HCT116 (cell line): ENCODE measurements around the gene CNTNAP5. TPM values are rescaled to one million over a fixed set of nuclear protein-coding genes. Genes with fewer than 3 reads are reported as not detected.

ENCODE experiments used
- ATAC-seq: fragments of 200-7000 bp; cut with Tn5 transposase; 2 replicates; pipeline ENCODE4 v1.9.1; 2020; ENCODE audit warnings: mild to moderate bottlenecking, moderate library complexity
- BruUV-seq: library from RNA; stranded (reverse); fragments of 400-500 nt; replicated peaks from 2 replicates; lab custom pipeline; 2021; lab: Mats Ljungman, UMichigan
- CTCF ChIA-PET: fragments of 300-600 bp; sonication (Branson Sonifier 250); formaldehyde crosslinking; loops from one replicate; lab custom pipeline; 2021; ENCODE audit warnings: antibody characterized with exemption; lab: Charles Lee
- POLR2A ChIA-PET: fragments of 300-600, 350-600 bp; sonication (Branson Sonifier 250); formaldehyde crosslinking; loops from one replicate; lab custom pipeline; 2021; ENCODE audit warnings: antibody characterized with exemption; lab: Charles Lee
- RAD21 ChIA-PET, 2 experiments: fragments of 300-600 bp; sonication (Branson Sonifier 250); formaldehyde crosslinking; loops; one replicate each; lab custom pipeline; 2023; ENCODE audit warnings: low total read pairs in 2 of 2; ENCODE audit not compliant: uncharacterized antibody in 2 of 2, unreplicated experiment in 2 of 2, low non-redundant PET in 1 of 2; lab: Charles Lee
- DNase-seq: peaks from one replicate; pipeline ENCODE4 v3.0.0-alpha.2; 2010; ENCODE audit warnings: low read depth, low spot score
- H2AFZ ChIP-seq: fragments of 200-600 bp; shearing (Covaris generic), sonication (generic); 2 replicates; pipeline ENCODE4 v1.6.1; 2017; ENCODE audit warnings: low read depth, mixed run types, mixed read lengths, antibody characterized with exemption, low read length; ENCODE audit not compliant: poor library complexity, severe bottlenecking
- H3K27ac ChIP-seq: 2 replicates; pipeline ENCODE4 v1.5.1; 2012; ENCODE audit warnings: low read depth, low read length
- H3K27me3 ChIP-seq: fragments of 200-600 bp; sonication (generic); 2 replicates; pipeline ENCODE4 v1.6.1; 2016; ENCODE audit warnings: mixed run types, low read length, mixed read lengths; ENCODE audit not compliant: insufficient read depth
- H3K36me3 ChIP-seq, 2 experiments: fragments of 200-500 bp in 1 of 2; fragments of 200-600 bp in 1 of 2; sonication (Bioruptor generic) in 1 of 2; sonication (generic) in 1 of 2; 2 replicates each; pipeline versions ENCODE4 v1.5.1 to v1.6.1; 2014 to 2016; ENCODE audit warnings: low read length in 2 of 2, inconsistent platforms in 1 of 2, mixed read lengths in 1 of 2, mixed run types in 1 of 2; ENCODE audit not compliant: insufficient read depth in 2 of 2, control insufficient read depth in 1 of 2
- H3K4me1 ChIP-seq, 2 experiments: fragments of 200-600 bp in 1 of 2; sonication (generic) in 1 of 2; 2 replicates each; pipeline versions ENCODE4 v1.5.1 to v1.6.1; 2012 to 2017; ENCODE audit warnings: low read length in 2 of 2, inconsistent platforms in 1 of 2, mild to moderate bottlenecking in 1 of 2, mixed read lengths in 1 of 2, mixed run types in 1 of 2, moderate library complexity in 1 of 2; ENCODE audit not compliant: insufficient read depth in 2 of 2, control insufficient read depth in 1 of 2
- H3K4me2 ChIP-seq: fragments of 200-600 bp; sonication (generic); 2 replicates; pipeline ENCODE4 v1.6.1; 2017; ENCODE audit warnings: mixed run types, low read length, mixed read lengths
- H3K4me3 ChIP-seq, 2 experiments: fragments of 200-600 bp in 1 of 2; sonication (generic) in 1 of 2; replicated peaks in 1 of 2; 2 replicates each; pipeline ENCODE4 v1.5.1; 2011 to 2016; ENCODE audit warnings: low read length in 2 of 2, control low read depth in 1 of 2, low read depth in 1 of 2, mild to moderate bottlenecking in 1 of 2, mixed read lengths in 1 of 2, mixed run types in 1 of 2
- H3K79me2 ChIP-seq: fragments of 200-600 bp; sonication (generic); 2 replicates; pipeline ENCODE4 v1.6.1; 2017; ENCODE audit warnings: mild to moderate bottlenecking, mixed run types, low read length, moderate library complexity, mixed read lengths; ENCODE audit not compliant: insufficient read depth
- H3K9ac ChIP-seq: fragments of 200-600 bp; sonication (generic); 2 replicates; pipeline ENCODE4 v1.6.1; 2016; ENCODE audit warnings: low read length, mixed read lengths
- H3K9me2 ChIP-seq: fragments of 200-600 bp; sonication (generic), shearing (Covaris generic); 2 replicates; pipeline ENCODE4 v1.6.1; 2017; ENCODE audit warnings: mixed run types, mild to moderate bottlenecking, moderate library complexity; ENCODE audit not compliant: insufficient read depth
- H3K9me3 ChIP-seq, 2 experiments: fragments of 200-500 bp in 1 of 2; fragments of 200-600 bp in 1 of 2; sonication (Bioruptor generic) in 1 of 2; sonication (generic) in 1 of 2; 2 replicates each; pipeline ENCODE4 v1.6.1; 2014 to 2017; ENCODE audit warnings: low read length in 2 of 2, mixed read lengths in 2 of 2, inconsistent platforms in 1 of 2, low read depth in 1 of 2, mild to moderate bottlenecking in 1 of 2, mixed run types in 1 of 2, moderate library complexity in 1 of 2; ENCODE audit not compliant: control insufficient read depth in 1 of 2, insufficient read depth in 1 of 2
- H4K20me1 ChIP-seq: fragments of 200-600 bp; sonication (generic), shearing (Covaris generic); 2 replicates; pipeline ENCODE4 v1.6.1; 2017; ENCODE audit warnings: mixed run types, mild to moderate bottlenecking, moderate library complexity; ENCODE audit not compliant: insufficient read depth
- EGR1 ChIP-seq: IDR thresholded peaks from 2 replicates; pipeline ENCODE4 v1.6.1; 2012; ENCODE audit warnings: low read depth
- JUND ChIP-seq: IDR thresholded peaks from 2 replicates; pipeline ENCODE4 v1.6.1; 2012
- SIN3A ChIP-seq: IDR thresholded peaks from 2 replicates; pipeline ENCODE4 v1.6.1; 2012; ENCODE audit warnings: low read depth
- ZBTB33 ChIP-seq: IDR thresholded peaks from 2 replicates; pipeline ENCODE4 v1.6.1; 2011; ENCODE audit warnings: mild to moderate bottlenecking, low read length, moderate library complexity; ENCODE audit not compliant: insufficient replicate concordance; ENCODE audit errors: extremely low read depth
- ZFX ChIP-seq: fragments of 450-650 bp; IDR thresholded peaks from 2 replicates; pipeline ENCODE4 v1.6.1; 2017
- intact Hi-C: fragments of 100-400 bp; cut with micrococcal nuclease; formaldehyde crosslinking; loops from 2 replicates; pipeline ENCODE4 v1.10.0; 2022
- total RNA-seq: library from RNA; stranded (reverse); gene quantifications from one replicate; pipeline ENCODE4 v1.2.1, GENCODE V29; 2021; ENCODE audit not compliant: unreplicated experiment
- TF ChIP-seq, protein P1 (sequence below): IDR thresholded peaks from 2 replicates; pipeline ENCODE4 v1.6.1; 2012

CNTNAP5 gene
- total RNA-seq, 1 experiment from 2014 or later: not detected

DNA sequence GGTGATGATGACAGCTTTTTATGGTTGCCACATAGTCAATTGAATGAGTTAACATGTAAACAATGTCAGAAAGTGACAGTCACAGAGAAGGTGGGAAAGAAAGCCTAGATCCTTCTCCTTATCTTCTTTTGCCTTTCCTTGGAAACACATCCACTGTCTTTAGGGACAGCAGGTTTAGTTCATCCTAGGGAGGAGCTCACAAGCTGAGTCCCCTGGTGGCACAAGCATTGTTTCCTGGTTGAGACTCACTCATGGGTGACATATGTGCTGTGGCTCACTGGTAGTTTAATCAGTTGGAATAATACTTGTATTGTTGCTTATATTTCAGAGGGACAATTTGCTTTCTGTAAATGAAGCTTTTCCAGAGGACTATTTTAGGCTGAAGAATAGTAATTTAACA is 598.5 kb downstream of the CNTNAP5 start:
- ChIA-PET POLR2A (no interaction called here), RAD21 (no interaction called here), CTCF (no interaction called here)
- Histone ChIP-seq H3K4me1 (no peaks in the 10 kb centered on the region), H3K9me3 (peaks cover 13 to 31% of the 10 kb centered on the region in 2 experiments; a peak in 2 of 4 replicates), H3K27me3 (no peaks in the 10 kb centered on the region), H3K4me3 (no peak overlapping the region), H3K9ac (no peak overlapping the region), H3K27ac (no peak overlapping the region), H4K20me1 (no peaks in the 10 kb centered on the region), H2AFZ (no peak overlapping the region), H3K4me2 (no peak overlapping the region), H3K79me2 (no peaks in the 10 kb centered on the region), H3K36me3 (no peaks in the 10 kb centered on the region), H3K9me2 (no peaks in the 10 kb centered on the region)
- DNase-seq (no peak), ATAC-seq (no peak)
- no peak for TF ChIP-seq EGR1
- TF ChIP-seq, protein P1, sequence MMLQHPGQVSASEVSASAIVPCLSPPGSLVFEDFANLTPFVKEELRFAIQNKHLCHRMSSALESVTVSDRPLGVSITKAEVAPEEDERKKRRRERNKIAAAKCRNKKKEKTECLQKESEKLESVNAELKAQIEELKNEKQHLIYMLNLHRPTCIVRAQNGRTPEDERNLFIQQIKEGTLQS: no peak
- intact Hi-C loops: no loop called here
- no TSS peak for BruUV-seq

DNA sequence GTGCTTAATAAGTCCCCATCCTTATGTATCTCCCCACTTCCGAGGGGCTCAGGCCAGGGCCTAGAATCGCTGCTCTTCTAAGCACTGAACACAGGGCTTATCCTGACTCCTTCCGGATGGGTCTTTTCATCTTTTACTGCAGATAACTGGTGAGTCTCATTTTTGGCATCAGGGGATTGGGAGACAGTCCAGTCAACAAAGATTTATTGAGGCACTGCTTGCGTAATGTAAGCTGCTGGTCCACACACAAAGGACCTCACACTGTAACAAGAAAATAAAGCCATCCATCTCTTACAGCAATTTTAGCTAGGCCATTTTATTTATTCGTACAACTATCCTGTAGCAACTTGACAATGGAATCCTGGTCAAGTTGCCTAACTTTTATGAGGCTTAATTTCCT is 600.5 kb downstream of the CNTNAP5 start:
- ChIA-PET RAD21 (no interaction called here), POLR2A (no interaction called here)
- Histone ChIP-seq H3K4me3 (no peak overlapping the region), H3K27ac (no peak overlapping the region), H3K4me1 (no peaks in the 10 kb centered on the region), H4K20me1 (no peaks in the 10 kb centered on the region), H3K4me2 (no peak overlapping the region), H3K9me2 (no peaks in the 10 kb centered on the region), H2AFZ (no peak overlapping the region)
- no peak for ATAC-seq
- intact Hi-C loops: no loop called here
- no peak for TF ChIP-seq SIN3A
- no peak for TF ChIP-seq ZFX
- TF ChIP-seq JUND: no peak
- TF ChIP-seq ZBTB33: no peak
- TF ChIP-seq, all 23 proteins: peak for 0
- peaks cover 21 to 27% of the 10 kb centered on the region in 2 experiments; a peak in 2 of 4 replicates for H3K9me3 ChIP-seq
- H3K9ac ChIP-seq: no peak overlapping the region
- CTCF ChIA-PET: no interaction called here
- no peaks in the 10 kb centered on the region for H3K27me3 ChIP-seq
- DNase-seq: no peak
- no peaks in the 10 kb centered on the region for H3K79me2 ChIP-seq
- no TSS peak for BruUV-seq
- H3K36me3 ChIP-seq: no peaks in the 10 kb centered on the region
